HG03097 (cell line): ENCODE measurements around the gene NUDT4B.
"Not testable (repeated sequence)": the region's sequence is repeated elsewhere in the genome, so short reads cannot be mapped to it uniquely, and the experiment has no call there.

ENCODE experiments used
- ATAC-seq: cut with Tn5 transposase; IDR thresholded peaks from one replicate; pipeline ENCODE4 v1.9.1; 2021; ENCODE audit not compliant: unreplicated experiment, low FRiP score

NUDT4B gene

GRCh38 chr1:148748563-148749334 lies at the start of gene NUDT4B:
TSS of gene NUDT4B (plus strand) at chr1:148748774. CDS start at chr1:148748953, 179 bp downstream.
- ATAC-seq, result peak; percentile 54

- not testable (repeated sequence) for ATAC-seq
Observed at GRCh38 chr1:148699357-148699756, 49.2 kb upstream of the NUDT4B start.

GRCh38 chr1:148702242-148702641 lies 46.3 kb upstream of the NUDT4B start:
- not testable (repeated sequence) for ATAC-seq

GRCh38 chr1:148703973-148704591 lies 44.5 kb upstream of the NUDT4B start:
- ATAC-seq, result not testable (repeated sequence)

GRCh38 chr1:148705316-148705948 lies 43.1 kb upstream of the NUDT4B start:
- not testable (repeated sequence) for ATAC-seq

- not testable (repeated sequence) for ATAC-seq
Observed at GRCh38 chr1:148708779-148709333, 39.7 kb upstream of the NUDT4B start.

- not testable (repeated sequence) for ATAC-seq
Observed at GRCh38 chr1:148710772-148711523, 37.6 kb upstream of the NUDT4B start.

GRCh38 chr1:148712353-148712752 lies 36.2 kb upstream of the NUDT4B start:
- not testable (repeated sequence) for ATAC-seq

GRCh38 chr1:148715518-148715917 lies 33.1 kb upstream of the NUDT4B start:
- not testable (repeated sequence) for ATAC-seq

GRCh38 chr1:148716966-148717520 lies 31.5 kb upstream of the NUDT4B start:
- not testable (repeated sequence) for ATAC-seq

GRCh38 chr1:148720918-148721317 lies 27.7 kb upstream of the NUDT4B start:
- ATAC-seq, result not testable (repeated sequence)

- ATAC-seq, result not testable (repeated sequence)
Observed at GRCh38 chr1:148722758-148723157, 25.8 kb upstream of the NUDT4B start.

GRCh38 chr1:148723515-148723914 lies 25.1 kb upstream of the NUDT4B start:
- not testable (repeated sequence) for ATAC-seq

GRCh38 chr1:148724872-148725271 lies 23.7 kb upstream of the NUDT4B start:
- not testable (repeated sequence) for ATAC-seq

- not testable (repeated sequence) for ATAC-seq
Observed at GRCh38 chr1:148727862-148728261, 20.7 kb upstream of the NUDT4B start.

GRCh38 chr1:148729128-148729527 lies 19.4 kb upstream of the NUDT4B start:
- peak; percentile 62 for ATAC-seq

- ATAC-seq, result not testable (repeated sequence)
Observed at GRCh38 chr1:148729541-148729940, 19.0 kb upstream of the NUDT4B start.

- not testable (repeated sequence) for ATAC-seq
Observed at GRCh38 chr1:148732277-148732676, 16.3 kb upstream of the NUDT4B start.

GRCh38 chr1:148733585-148734310 lies 14.8 kb upstream of the NUDT4B start:
- ATAC-seq, result peak; percentile 63
